Osteoblast (primary cell): ENCODE results near the gene MAB21L4. TPM values are rescaled to one million over a fixed set of nuclear protein-coding genes. Genes with fewer than 3 reads are reported as not detected.
A peak's percentile ranks its signal among the peaks of the same experiment; 100 is the strongest.

Source experiments
- DNase-seq: peaks from one replicate; pipeline ENCODE4 v3.0.0; 2011; ENCODE audit warnings: low spot score, mixed read lengths; ENCODE audit not compliant: insufficient read length; ENCODE audit errors: missing footprints
- H2AFZ ChIP-seq: 2 replicates; pipeline ENCODE4 v1.6.0; 2011; ENCODE audit warnings: mild to moderate bottlenecking, low read length
- H3K27ac ChIP-seq: 2 replicates; pipeline ENCODE4 v1.5.1; 2011; ENCODE audit warnings: mild to moderate bottlenecking, low read depth, low read length, moderate library complexity
- H3K27me3 ChIP-seq: 2 replicates; pipeline ENCODE4 v1.6.0; 2012; ENCODE audit warnings: mild to moderate bottlenecking, control low read depth, inconsistent platforms, low read length, moderate library complexity; ENCODE audit not compliant: insufficient read depth
- H3K36me3 ChIP-seq: 2 replicates; pipeline ENCODE4 v1.5.1; 2011; ENCODE audit warnings: mild to moderate bottlenecking, low read length, control low read depth, moderate library complexity; ENCODE audit not compliant: insufficient read depth
- H3K4me1 ChIP-seq: 2 replicates; pipeline ENCODE4 v1.5.1; 2011; ENCODE audit warnings: mild to moderate bottlenecking, low read length, control low read depth, moderate library complexity; ENCODE audit not compliant: insufficient read depth
- H3K4me2 ChIP-seq: 2 replicates; pipeline ENCODE4 v1.6.0; 2011; ENCODE audit warnings: mild to moderate bottlenecking, low read length; ENCODE audit not compliant: insufficient read depth
- H3K4me3 ChIP-seq: fragments of 200-600 bp; sonication (generic); 3 replicates; pipeline ENCODE4 v1.5.1; 2012; ENCODE audit warnings: mild to moderate bottlenecking, low read length, inconsistent platforms; ENCODE audit not compliant: insufficient read depth
- H3K79me2 ChIP-seq: 2 replicates; pipeline ENCODE4 v1.6.0; 2012; ENCODE audit warnings: mild to moderate bottlenecking, low read length, control low read depth, inconsistent platforms; ENCODE audit not compliant: insufficient read depth
- H3K9me3 ChIP-seq: 2 replicates; pipeline ENCODE4 v1.5.1; 2011; ENCODE audit warnings: low read depth, low read length, control low read depth
- H4K20me1 ChIP-seq: 2 replicates; pipeline ENCODE4 v1.6.0; 2012; ENCODE audit warnings: mild to moderate bottlenecking, low read length, control low read depth; ENCODE audit not compliant: insufficient read depth
- CTCF ChIP-seq: IDR thresholded peaks from 2 replicates; pipeline ENCODE4 v1.5.1; 2011; ENCODE audit warnings: mild to moderate bottlenecking, low read depth, low read length, moderate library complexity; ENCODE audit errors: extremely low read depth
- total RNA-seq: library from RNA; depleted of rRNA; stranded (reverse); fragments of >200 nt; gene quantifications from 2 replicates; pipeline ENCODE4 v1.2.3, GENCODE V29; 2012

The MAB21L4 gene
- total RNA-seq, 1 donor = not detected

- H3K36me3 ChIP-seq = no peaks in the 10 kb centered on the region
- H3K79me2 ChIP-seq = no peaks in the 10 kb centered on the region
- peak; percentile 97 for DNase-seq
- TF ChIP-seq CTCF = no peak
- H3K27me3 ChIP-seq = peaks cover 28% of the 10 kb centered on the region
- H3K9me3 ChIP-seq = no peaks in the 10 kb centered on the region
- H3K27ac ChIP-seq = no peak overlapping the region
- H3K4me1 ChIP-seq = peaks cover 11% of the 10 kb centered on the region
- H3K4me3 ChIP-seq = no peak overlapping the region
- peaks cover 4% of the 10 kb centered on the region for H4K20me1 ChIP-seq
- H3K4me2 ChIP-seq = peak overlapping the region; percentile 46
- no peak overlapping the region for H2AFZ ChIP-seq
Measured at GRCh38 chr2:240836781-240837467, 59.0 kb downstream of the MAB21L4 start.

Other genes starting within 250 kb of the MAB21L4 start
- gene AQP12B, start 213.3 kb downstream of the MAB21L4 start, total RNA-seq = not detected in 2 replicates
- gene AQP12A, start 204.3 kb downstream of the MAB21L4 start, total RNA-seq = not detected in 2 replicates
- gene KIF1A, start 75.9 kb downstream of the MAB21L4 start, total RNA-seq = under 0.01 TPM in 1 of 2 replicates, not detected in the other
- not detected in 2 replicates for gene AGXT, start 27.3 kb downstream of the MAB21L4 start, total RNA-seq
- gene CROCC2, start 10.2 kb upstream of the MAB21L4 start, total RNA-seq = under 0.01 TPM in 2 replicates
- 94.8 and 127 TPM in 2 replicates for gene SNED1, start 102.5 kb upstream of the MAB21L4 start, total RNA-seq
- 20.3 and 30.0 TPM in 2 replicates for gene MTERF4, start 206.1 kb upstream of the MAB21L4 start, total RNA-seq